ENCODE data around the gene TBC1D22A.

DNA sequence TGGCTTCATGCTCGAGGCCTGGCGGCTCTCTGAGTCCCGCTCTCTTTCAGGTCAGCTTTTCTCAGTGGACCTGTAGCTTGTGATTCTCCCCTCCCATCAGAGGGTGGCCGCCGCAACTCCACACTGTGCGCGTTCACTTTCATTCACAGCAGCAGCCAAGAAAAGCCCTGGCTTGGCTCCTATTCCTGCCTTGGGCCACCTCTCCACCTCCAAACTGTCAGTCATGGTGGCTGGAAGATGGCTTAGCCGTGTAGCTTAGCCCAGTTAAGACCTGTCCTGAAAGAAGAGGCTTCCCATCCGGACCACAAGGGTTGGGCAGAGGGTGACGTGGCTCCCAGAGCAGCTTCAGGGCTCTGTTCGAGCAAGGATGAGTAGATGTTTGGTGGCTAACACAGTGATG lies 125.5 kb downstream of the TBC1D22A start:
- no peak for TF ChIP-seq OSR1 (CRISPR knock-in tag; IDR thresholded peaks at IDR 0.05)
- no peak for TF ChIP-seq GLIS3 (CRISPR knock-in tag; IDR thresholded peaks at IDR 0.05)
- TF ChIP-seq BACH2 (CRISPR knock-in tag; IDR thresholded peaks at IDR 0.05; ENCODE audit: borderline replicate concordance) = no peak
